Measurements from ENCODE around the gene ING5.

- TF ChIP-seq CTCF (IDR thresholded peaks at IDR 0.05; ENCODE audit: low read depth, low read length, poor library complexity, severe bottlenecking), result no peak
- TF ChIP-seq EZH2phosphoT487 (IDR thresholded peaks at IDR 0.05; ENCODE audit: borderline replicate concordance, low read length), result no peak
Observed at GRCh38 chr2:241775223-241776177, 73.7 kb downstream of the ING5 start.
